Measurements from ENCODE around the gene ESRRB.
A peak's percentile ranks its signal among the peaks of the same experiment; 100 is the strongest.

GRCh38 chr14:76514213-76514998 lies 138.5 kb downstream of the ESRRB start:
- peak; percentile 58 for TF ChIP-seq CTCF (conservative IDR thresholded peaks at IDR 0.05)
- TF ChIP-seq EZH2 (IDR thresholded peaks at IDR 0.05; ENCODE audit: low read depth) = no peak
